Prostate gland (tissue), 2 donors: ENCODE results near the gene DAB1.

Experiments used
- CTCF ChIP-seq, 4 experiments: fragments of 200-600 bp in 2 of 4; fragments of 450-650 bp in 2 of 4; sonication (generic) in 2 of 4; IDR thresholded peaks; 1 replicate in 3 of 4; 2 replicates in 1 of 4; pipeline ENCODE4 v1.5.1; 2016 to 2019; ENCODE audit warnings: antibody characterized with exemption in 4 of 4, mild to moderate bottlenecking in 2 of 4, moderate library complexity in 2 of 4
- POLR2A ChIP-seq: fragments of 450-650 bp; IDR thresholded peaks from one replicate; pipeline ENCODE4 v1.6.1; 2016; ENCODE audit warnings: antibody characterized with exemption, mild to moderate bottlenecking
- POLR2AphosphoS5 ChIP-seq: sonication (generic); formaldehyde crosslinking; IDR thresholded peaks from one replicate; pipeline ENCODE4 v1.6.1; 2017; ENCODE audit warnings: antibody characterized with exemption

GRCh38 chr1:57117753-57118152 is 306.1 kb downstream of the DAB1 start:
- TF ChIP-seq CTCF (IDR thresholded peaks at IDR 0.05) (no peak), POLR2A (no peak), POLR2AphosphoS5 (no peak)
